ENCODE results near the gene TBL2. TPM values are rescaled to one million over a fixed set of nuclear protein-coding genes. Genes with fewer than 3 reads are reported as not detected.
"Not testable (repeated sequence)": the region's sequence is repeated elsewhere in the genome, so short reads cannot be mapped to it uniquely, and the experiment has no call there.

TBL2 gene
- total and polyA plus RNA-seq, 2 of the 4 experiments (the other 2 are of a cell fraction): 72.6 to 94.1 TPM

DNA sequence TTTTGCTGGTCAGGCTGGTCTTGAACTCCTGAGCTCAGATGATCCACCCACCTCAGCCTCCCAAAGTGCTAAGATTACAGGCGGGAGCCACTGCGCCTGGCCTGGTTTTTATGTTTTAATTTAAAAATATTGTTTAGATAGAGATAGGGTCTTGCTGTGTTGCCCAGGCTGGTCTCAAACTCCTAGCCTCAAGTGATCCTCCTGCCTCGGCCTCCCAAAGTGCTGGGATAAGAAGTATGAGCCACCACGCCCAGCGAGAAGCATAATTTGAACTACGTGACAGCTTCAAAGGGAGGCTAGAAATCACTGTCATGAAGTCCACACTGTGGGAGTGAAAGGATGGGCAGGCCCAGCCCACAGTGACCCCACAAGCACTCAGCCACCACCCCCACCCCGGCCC lies 42.5 kb downstream of the TBL2 start:
- 100% methylated on average over 4 of the region's 7 CpGs; no CpG with 5 or more reads in 1 of the 2 experiments for WGBS, 2 experiments (ENCODE audit: extremely low coverage in 2 of 2, insufficient read length in 1 of 2)
- POLR2A ChIA-PET (ENCODE audit: unreplicated experiment); H3K9ac ChIP-seq (ENCODE audit: low read depth, low read length); H2AK9ac ChIP-seq (replicated peaks; ENCODE audit: low read depth, low read length, poor library complexity); H2BK15ac ChIP-seq (ENCODE audit: low read depth, low read length); H3K27ac ChIP-seq (ENCODE audit: insufficient read depth, low read length); H3K4ac ChIP-seq (ENCODE audit: low read depth, low read length); intact Hi-C loops (cut with micrococcal nuclease); H3K9me1 ChIP-seq (ENCODE audit: insufficient read depth, low read length); H4K8ac ChIP-seq (ENCODE audit: low read depth in 2 of 2, low read length in 2 of 2); H2BK20ac ChIP-seq (ENCODE audit: low read depth, low read length); H2BK120ac ChIP-seq (ENCODE audit: low read depth, low read length); H3K18ac ChIP-seq (ENCODE audit: low read depth, low read length); DNase-seq; H3K56ac ChIP-seq (ENCODE audit: extremely low read depth, insufficient read depth, low read length); dilution Hi-C loops (cut with HindIII; ENCODE audit: low sequenced_read_pairs, unreplicated experiment); H3K4me3 ChIP-seq (ENCODE audit: insufficient read depth, low read depth, low read length); H4K20me1 ChIP-seq (ENCODE audit: insufficient read depth, low read length); H3K27me3 ChIP-seq (ENCODE audit: control insufficient read depth, insufficient read depth, low read length); H3K9me3 ChIP-seq (ENCODE audit: control insufficient read depth, insufficient read depth, low read length); H2AK5ac ChIP-seq (ENCODE audit: low read depth, low read length); H3K4me1 ChIP-seq (ENCODE audit: control insufficient read depth, insufficient read depth, low read length); H3K4me2 ChIP-seq (ENCODE audit: low read depth, low read length); H2AFZ ChIP-seq (replicated peaks; ENCODE audit: low read length, poor library complexity); in situ Hi-C loops (cut with MboI; ENCODE audit: low sequenced_read_pairs); H4K91ac ChIP-seq (ENCODE audit: insufficient read depth, low read depth, low read length); H4K5ac ChIP-seq (ENCODE audit: low read depth, low read length); CTCF ChIA-PET; BruUV-seq (replicated peaks); H3K14ac ChIP-seq (replicated peaks; ENCODE audit: low read depth, low read length); ATAC-seq (ENCODE audit: low read depth); H3K23ac ChIP-seq (ENCODE audit: low read depth, low read length); H2BK5ac ChIP-seq (ENCODE audit: low read depth, low read length, poor library complexity, severe bottlenecking): not testable (repeated sequence)
- H3K79me1 ChIP-seq (ENCODE audit: low read depth in 1 of 2, low read length in 2 of 2): peaks cover 6 to 31% of the 10 kb centered on the region in 2 experiments
- H3K36me3 ChIP-seq (ENCODE audit: control insufficient read depth, insufficient read depth, low read length): peaks cover 46% of the 10 kb centered on the region

Data from IMR-90 (cell line).